ENCODE measurements around the gene PLPP3. TPM values are rescaled to one million over a fixed set of nuclear protein-coding genes. Genes with fewer than 3 reads are reported as not detected.

The PLPP3 gene
- total and polyA plus RNA-seq, 2 experiments from 2014 or later, result 41.9 to 61.9 TPM

GRCh38 chr1:56508523-56508983, 70.8 kb downstream of the PLPP3 start:
- Mint-ChIP-seq H3K36me3 (ENCODE audit: low read depth) (peaks cover 89% of the 10 kb centered on the region), H3K27me3 (ENCODE audit: insufficient read depth, low read depth, poor library complexity) (peaks cover 4% of the 10 kb centered on the region), H3K9me3 (no peaks in the 10 kb centered on the region), H3K4me3 (no peak overlapping the region), H3K4me1 (peaks cover 42% of the 10 kb centered on the region), H3K27ac (no peak overlapping the region)
- Histone ChIP-seq H3K36me3 (ENCODE audit: insufficient read depth) (peaks cover 42% of the 10 kb centered on the region), H4K20me1 (replicated peaks; ENCODE audit: insufficient read depth) (peaks cover 15% of the 10 kb centered on the region), H2AFZ (no peak overlapping the region), H3K27ac (ENCODE audit: low read depth) (no peak overlapping the region), H3K27me3 (ENCODE audit: insufficient read depth) (no peaks in the 10 kb centered on the region), H3K9me2 (ENCODE audit: insufficient read depth) (0 out of 2 replicates have a peak, but pooled peaks cover 5% of the 10 kb centered on the region), H3K4me2 (no peak overlapping the region), H3K79me2 (replicated peaks; ENCODE audit: insufficient read depth) (peaks cover 87% of the 10 kb centered on the region), H3K4me3 (no peak overlapping the region), H3K4me1 (ENCODE audit: insufficient read depth) (peaks cover 16% of the 10 kb centered on the region), H3F3A (replicated peaks; ENCODE audit: low read depth) (0 out of 2 replicates have a peak, but pooled peaks cover 11% of the 10 kb centered on the region)
- DNase-seq (ENCODE audit: low spot score) (no peak), ATAC-seq (no peak)
- TF ChIP-seq EZH2phosphoT487 (IDR thresholded peaks at IDR 0.05; ENCODE audit: unreplicated experiment), result no peak
- no peak for TF ChIP-seq ZNF114 (CRISPR knock-in tag; IDR thresholded peaks at IDR 0.05)
- no peak for TF ChIP-seq JUNB (IDR thresholded peaks at IDR 0.05; ENCODE audit: unreplicated experiment)
- no peak for TF ChIP-seq EZH2 (IDR thresholded peaks at IDR 0.05; ENCODE audit: low read depth, unreplicated experiment)

- DNase-seq (ENCODE audit: low spot score), result no peak
- ATAC-seq, result no peak
- H4K20me1 ChIP-seq (replicated peaks; ENCODE audit: insufficient read depth), result peaks cover 18% of the 10 kb centered on the region
- TF ChIP-seq ZNF331 (CRISPR knock-in tag; IDR thresholded peaks at IDR 0.05; ENCODE audit: low read depth) (no peak), ZNF114 (CRISPR knock-in tag; IDR thresholded peaks at IDR 0.05) (no peak)
- peaks cover 38% of the 10 kb centered on the region for H3K4me1 Mint-ChIP-seq
- H3K79me2 ChIP-seq (replicated peaks; ENCODE audit: insufficient read depth), result peaks cover 88% of the 10 kb centered on the region
- no peaks in the 10 kb centered on the region for H3K27me3 ChIP-seq (ENCODE audit: insufficient read depth)
- H3K4me1 ChIP-seq (ENCODE audit: insufficient read depth), result peaks cover 16% of the 10 kb centered on the region
- no peak overlapping the region for H3K27ac ChIP-seq (ENCODE audit: low read depth)
- peaks cover 88% of the 10 kb centered on the region for H3K36me3 Mint-ChIP-seq (ENCODE audit: low read depth)
- H3K9me2 ChIP-seq (ENCODE audit: insufficient read depth), result peaks cover 5% of the 10 kb centered on the region; the same call in 1 of the 2 replicates
- no peak overlapping the region for H3K4me3 Mint-ChIP-seq
- H3K36me3 ChIP-seq (ENCODE audit: insufficient read depth), result peaks cover 47% of the 10 kb centered on the region
- H3K9me3 Mint-ChIP-seq, result no peaks in the 10 kb centered on the region
- H3K27me3 Mint-ChIP-seq (ENCODE audit: insufficient read depth, low read depth, poor library complexity), result peaks cover 4% of the 10 kb centered on the region
- H3F3A ChIP-seq (replicated peaks; ENCODE audit: low read depth), result 0 out of 2 replicates have a peak, but pooled peaks cover 11% of the 10 kb centered on the region
- H2AFZ ChIP-seq, result no peak overlapping the region
- H3K27ac Mint-ChIP-seq, result no peak overlapping the region
- no peak overlapping the region for H3K4me2 ChIP-seq
- no peak overlapping the region for H3K4me3 ChIP-seq
Observed at GRCh38 chr1:56507925-56508522, 71.3 kb downstream of the PLPP3 start.

GRCh38 chr1:56506951-56507491, 72.3 kb downstream of the PLPP3 start:
- Histone ChIP-seq H3K27me3 (ENCODE audit: insufficient read depth) (no peaks in the 10 kb centered on the region), H4K20me1 (replicated peaks; ENCODE audit: insufficient read depth) (peaks cover 18% of the 10 kb centered on the region), H3K27ac (ENCODE audit: low read depth) (0 out of 2 replicates have a peak overlapping the region, but pooled peaks have one; percentile 59), H3K4me1 (ENCODE audit: insufficient read depth) (peaks cover 16% of the 10 kb centered on the region), H3K36me3 (ENCODE audit: insufficient read depth) (peaks cover 50% of the 10 kb centered on the region), H3K79me2 (replicated peaks; ENCODE audit: insufficient read depth) (peaks cover 89% of the 10 kb centered on the region), H3F3A (replicated peaks; ENCODE audit: low read depth) (0 out of 2 replicates have a peak, but pooled peaks cover 11% of the 10 kb centered on the region), H3K4me2 (no peak overlapping the region), H2AFZ (no peak overlapping the region), H3K4me3 (no peak overlapping the region), H3K9me2 (ENCODE audit: insufficient read depth) (peaks cover 10% of the 10 kb centered on the region; the same call in 1 of the 2 replicates)
- H3K4me1 Mint-ChIP-seq, result peaks cover 34% of the 10 kb centered on the region
- no peaks in the 10 kb centered on the region for H3K9me3 Mint-ChIP-seq
- DNase-seq (ENCODE audit: low spot score), result no peak
- no peak overlapping the region; the same call in 1 of the 2 replicates for H3K27ac Mint-ChIP-seq
- ATAC-seq, result no peak
- peaks cover 91% of the 10 kb centered on the region for H3K36me3 Mint-ChIP-seq (ENCODE audit: low read depth)
- no peak overlapping the region; the same call in 2 of the 3 replicates for H3K4me3 Mint-ChIP-seq
- peaks cover 4% of the 10 kb centered on the region for H3K27me3 Mint-ChIP-seq (ENCODE audit: insufficient read depth, low read depth, poor library complexity)
- TF ChIP-seq ZNF462 (CRISPR knock-in tag; IDR thresholded peaks at IDR 0.05) (no peak), ETS1 (IDR thresholded peaks at IDR 0.05) (no peak), ZNF114 (CRISPR knock-in tag; IDR thresholded peaks at IDR 0.05) (no peak), EZH2phosphoT487 (IDR thresholded peaks at IDR 0.05; ENCODE audit: unreplicated experiment) (no peak), EZH2 (IDR thresholded peaks at IDR 0.05; ENCODE audit: low read depth, unreplicated experiment) (no peak)
